ENCODE data around the gene BID.

The BID gene

GRCh38 chr22:17694752-17695151 is 79.5 kb downstream of the BID start:
- no peak for DNase-seq (ENCODE audit: low read depth, low spot score)

GRCh38 chr22:17694193-17694592 is 80.1 kb downstream of the BID start:
- TF ChIP-seq CTCF (IDR thresholded peaks at IDR 0.05; ENCODE audit: insufficient read depth, low read length, missing control alignments) = no peak
- H3K4me3 ChIP-seq (ENCODE audit: low read depth, low read length) = no peak overlapping the region
- no peak for DNase-seq (ENCODE audit: low read depth, low spot score)
- CTCF ChIA-PET = no interaction called here
- POLR2A ChIA-PET = no interaction called here

More at GRCh38 chr22:17694752-17695151, 79.5 kb downstream of the BID start:
- no peak for TF ChIP-seq CTCF (IDR thresholded peaks at IDR 0.05; ENCODE audit: insufficient read depth, low read length, missing control alignments)
- POLR2A ChIA-PET = no interaction called here
- CTCF ChIA-PET = no interaction called here
- no peak overlapping the region for H3K4me3 ChIP-seq (ENCODE audit: low read depth, low read length)

- no peak overlapping the region for H3K4me3 ChIP-seq (ENCODE audit: low read depth, low read length)
- TF ChIP-seq CTCF (IDR thresholded peaks at IDR 0.05; ENCODE audit: insufficient read depth, low read length, missing control alignments) = no peak
- no peak for DNase-seq (ENCODE audit: low read depth, low spot score)
- ChIA-PET CTCF (interaction anchor here (0.9 kb wide), 1 partner anchor 134 kb away, joined by 3 read pairs; no protein-coding TSS in a partner anchor), POLR2A (no interaction called here)
Observed at GRCh38 chr22:17692841-17693240, 81.4 kb downstream of the BID start.

GRCh38 chr22:17684245-17684644 is 90.0 kb downstream of the BID start:
- POLR2A ChIA-PET = no interaction called here
- DNase-seq (ENCODE audit: low read depth, low spot score) = no peak

More at GRCh38 chr22:17684245-17684644, 90.0 kb downstream of the BID start:
- TF ChIP-seq CTCF (IDR thresholded peaks at IDR 0.05; ENCODE audit: insufficient read depth, low read length, missing control alignments) = no peak
- no peak overlapping the region for H3K4me3 ChIP-seq (ENCODE audit: low read depth, low read length)
- CTCF ChIA-PET = no interaction called here
